H1 (cell line): Measurements from ENCODE around the gene TLK1. TPM values are rescaled to one million over a fixed set of nuclear protein-coding genes. Genes with fewer than 3 reads are reported as not detected.

ENCODE experiments used
- CREB1 ChIP-seq: IDR thresholded peaks from 2 replicates; pipeline ENCODE4 v1.6.1; 2012; ENCODE audit warnings: inconsistent platforms
- CTBP2 ChIP-seq: IDR thresholded peaks from 2 replicates; pipeline ENCODE4 v1.7.0; 2011; ENCODE audit warnings: borderline replicate concordance, mild to moderate bottlenecking, moderate library complexity, mixed read lengths, low read length; ENCODE audit not compliant: insufficient read depth, insufficient read length
- EZH2 ChIP-seq: fragments of 200-600 bp; sonication (generic); IDR thresholded peaks from 2 replicates; pipeline ENCODE4 v1.7.1; 2012; ENCODE audit warnings: low read depth, mild to moderate bottlenecking, moderate library complexity, low read length, inconsistent platforms; ENCODE audit not compliant: severe bottlenecking
- HDAC2 ChIP-seq, 2 experiments: fragments of 300-600 bp in 1 of 2; sonication (generic) in 1 of 2; IDR thresholded peaks; 2 replicates each; pipeline ENCODE4 v1.6.1; 2011 to 2012; ENCODE audit warnings: low read depth in 2 of 2, low read length in 2 of 2, mild to moderate bottlenecking in 2 of 2, moderate library complexity in 2 of 2, borderline replicate concordance in 1 of 2, inconsistent platforms in 1 of 2
- polyA plus RNA-seq, 7 experiments: library from polyadenylated mRNA; depleted of rRNA in 3 of 7; stranded (reverse) in 5 of 7; unstranded in 2 of 7; fragments of >200 nt in 5 of 7; fragments of 200-250 nt in 2 of 7; gene quantifications; 1 replicate in 5 of 7; 2 replicates in 1 of 7; 4 replicates in 1 of 7; pipeline versions ENCODE4 v1.2.1 to v1.2.3, GENCODE V29; 2011 to 2013; ENCODE audit warnings: missing spikeins in 2 of 7, mixed read lengths in 2 of 7
- total RNA-seq: library from RNA; stranded (reverse); fragmentation: NEBNext Ultra II Directional; extraction: Animal tissue kit (Norgen Biotek cat#: 25700); gene quantifications from 2 replicates; pipeline ENCODE4 v1.2.1, GENCODE V29; 2021

The TLK1 gene
- total and polyA plus RNA-seq, 2 of the 8 experiments (the other 6 are each of a cell fraction or from before 2014, with no cell fraction given) = 11.2 to 102 TPM

- TF ChIP-seq HDAC2 (IDR thresholded peaks at IDR 0.05; ENCODE audit: borderline replicate concordance in 1 of 2, low read depth in 2 of 2, low read length in 2 of 2) (no peak), EZH2 (no peak), CREB1 (no peak), CTBP2 (no peak)
- TF ChIP-seq, all 59 proteins: peak for 0
Measured at GRCh38 chr2:170943041-170943440, 217.7 kb downstream of the TLK1 start (continued).
